ENCODE measurements around the gene GID8.

- TF ChIP-seq CTCF (IDR thresholded peaks at IDR 0.05) (no peak), SMC3 (IDR thresholded peaks at IDR 0.05; ENCODE audit: low read depth, low read length) (no peak), USF1 (IDR thresholded peaks at IDR 0.05; ENCODE audit: borderline replicate concordance, low read depth) (no peak), IRF3 (IDR thresholded peaks at IDR 0.05; ENCODE audit: low read depth, low read length) (no peak)
These were observed 25.9 kb downstream of the GID8 start for GRCh38 chr20:62963614-62964397.

All from SK-N-SH (cell line).